HG03342 (cell line): ENCODE data around the gene CD93.

Experiments used
- ATAC-seq: cut with Tn5 transposase; IDR thresholded peaks from one replicate; pipeline ENCODE4 v1.9.1; 2021; ENCODE audit warnings: mild to moderate bottlenecking, moderate library complexity; ENCODE audit not compliant: unreplicated experiment

Gene CD93

DNA sequence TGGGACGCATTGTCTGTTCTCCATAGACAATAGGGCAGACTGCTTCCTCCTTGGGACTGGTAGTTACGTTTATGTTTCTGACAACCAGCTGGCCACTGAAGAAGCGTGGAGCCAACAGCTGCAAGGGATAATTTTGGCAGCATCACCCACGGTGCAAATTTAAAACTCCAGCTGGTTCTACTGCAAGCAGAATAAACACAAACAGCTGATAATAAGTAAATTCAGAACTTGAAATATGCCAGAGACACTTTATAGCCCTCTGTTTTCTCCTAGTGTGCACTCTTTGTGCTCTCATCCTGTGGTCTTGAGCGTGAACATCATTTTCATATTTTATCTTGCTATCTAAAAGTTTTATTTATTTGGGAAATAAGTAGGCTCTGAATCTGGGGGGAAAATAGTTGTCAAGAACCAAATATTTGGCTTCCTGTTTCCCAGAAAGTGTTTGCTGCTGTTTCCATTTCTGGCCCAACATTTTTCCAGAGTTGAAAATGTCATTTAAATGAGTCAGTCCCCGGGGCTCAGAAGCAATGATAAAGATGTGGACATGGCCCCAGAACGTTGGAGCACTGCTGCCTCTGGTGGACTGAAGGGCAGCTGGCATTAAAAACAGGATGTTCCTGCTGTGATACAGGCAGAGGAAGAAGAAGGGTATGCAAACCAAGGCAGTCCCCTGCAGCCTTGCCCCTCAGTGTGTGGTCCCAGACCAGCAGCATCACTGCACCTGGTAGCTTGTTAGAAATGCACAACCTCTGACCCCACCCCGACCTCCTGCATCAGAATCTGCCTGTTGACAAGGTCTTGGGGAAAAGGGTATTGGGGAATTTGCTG, 24.2 kb downstream of the CD93 start:
- ATAC-seq: no peak

DNA sequence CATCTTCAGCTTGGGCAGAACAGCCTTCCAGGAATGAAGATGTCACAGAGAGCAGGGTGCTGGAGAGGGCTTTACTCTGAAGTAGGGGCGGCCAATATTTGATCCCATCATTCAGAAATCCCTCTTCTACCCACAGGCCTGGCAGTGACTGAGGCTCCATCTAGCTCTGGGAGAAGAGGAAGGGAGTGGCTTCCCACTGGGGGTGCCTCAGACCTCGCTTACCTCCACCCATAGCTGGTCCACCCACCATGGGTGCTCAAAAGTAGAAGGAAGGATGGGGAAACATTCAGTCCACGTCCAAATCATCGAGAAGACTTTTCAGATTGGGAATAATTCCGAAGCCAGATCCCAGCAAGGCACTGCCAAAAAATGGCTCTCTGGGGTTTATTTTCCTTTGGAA, 24.9 kb downstream of the CD93 start:
- ATAC-seq: no peak

DNA sequence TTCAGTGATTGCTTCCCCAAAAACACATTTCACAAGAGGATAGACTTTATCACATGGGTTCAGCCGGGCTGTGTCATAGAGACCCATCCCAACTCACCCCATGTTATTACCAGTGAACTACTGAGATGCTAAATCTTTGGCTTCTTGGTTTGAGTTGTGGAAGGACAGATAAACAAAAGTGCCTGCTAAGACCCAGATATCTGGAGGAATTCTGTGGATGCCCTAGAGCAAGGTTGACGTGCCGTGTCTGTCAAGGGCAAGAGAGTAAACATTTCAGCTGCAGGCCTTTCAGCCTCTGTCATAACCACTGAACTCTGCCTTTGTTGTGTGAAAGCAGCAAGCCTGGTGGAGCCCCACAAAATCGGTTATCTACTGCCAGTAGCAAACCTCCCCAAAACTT, 25.5 kb downstream of the CD93 start:
- ATAC-seq: no peak

DNA sequence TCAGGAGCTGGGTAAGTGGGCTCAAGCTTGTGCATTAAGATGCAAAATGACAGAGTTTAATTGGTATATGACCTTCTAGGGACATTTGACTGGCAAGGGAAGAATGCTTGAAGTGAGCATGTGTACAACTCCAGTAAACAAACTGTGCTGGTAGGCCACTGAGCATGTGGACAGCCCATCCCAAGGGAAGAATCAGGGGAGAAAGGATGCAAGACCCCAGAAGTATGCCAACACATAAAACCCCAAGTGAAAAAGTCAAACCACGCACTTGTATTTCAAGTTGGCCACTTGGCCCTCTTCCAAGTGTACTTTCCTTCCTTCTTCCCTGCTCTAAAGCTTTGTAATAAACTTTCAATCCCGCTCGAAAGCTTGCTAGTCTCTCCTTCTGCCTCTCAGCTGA, 26.3 kb downstream of the CD93 start:
- no peak for ATAC-seq

DNA sequence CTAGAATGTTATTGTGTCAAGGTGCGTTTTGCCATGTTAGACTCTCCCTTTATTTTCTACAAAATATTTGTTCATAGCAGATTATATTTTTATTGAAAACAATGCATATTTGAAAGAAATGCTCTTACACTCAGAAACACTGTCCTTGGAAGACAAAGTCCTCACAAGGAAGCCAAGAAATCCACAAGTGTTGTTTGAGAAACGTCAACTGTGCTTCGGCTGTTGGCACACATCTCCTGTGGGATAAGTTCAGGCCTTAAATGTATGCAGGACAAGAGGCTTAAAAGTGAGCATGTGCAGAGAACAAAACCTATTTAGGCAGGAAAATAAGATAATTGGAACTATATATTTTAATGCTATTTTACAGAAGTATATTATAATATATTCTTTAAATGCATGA, 27.1 kb downstream of the CD93 start:
- no peak for ATAC-seq

- no peak for ATAC-seq
Measured at GRCh38 chr20:23058240-23058639, 27.9 kb downstream of the CD93 start.

GRCh38 chr20:23052904-23053303, 33.2 kb downstream of the CD93 start:
- ATAC-seq: no peak

- no peak for ATAC-seq
Measured at GRCh38 chr20:23050847-23051627, 35.1 kb downstream of the CD93 start.

GRCh38 chr20:23050076-23050838, 35.9 kb downstream of the CD93 start:
- ATAC-seq: no peak

- no peak for ATAC-seq
Measured at GRCh38 chr20:23049201-23050075, 36.7 kb downstream of the CD93 start, which contains the start of gene THBD. THBD (minus strand) TSS chr20:23049672; CDS start chr20:23049504, 168 bp downstream.

- ATAC-seq: no peak
Measured at GRCh38 chr20:23048283-23049200, 37.6 kb downstream of the CD93 start.

DNA sequence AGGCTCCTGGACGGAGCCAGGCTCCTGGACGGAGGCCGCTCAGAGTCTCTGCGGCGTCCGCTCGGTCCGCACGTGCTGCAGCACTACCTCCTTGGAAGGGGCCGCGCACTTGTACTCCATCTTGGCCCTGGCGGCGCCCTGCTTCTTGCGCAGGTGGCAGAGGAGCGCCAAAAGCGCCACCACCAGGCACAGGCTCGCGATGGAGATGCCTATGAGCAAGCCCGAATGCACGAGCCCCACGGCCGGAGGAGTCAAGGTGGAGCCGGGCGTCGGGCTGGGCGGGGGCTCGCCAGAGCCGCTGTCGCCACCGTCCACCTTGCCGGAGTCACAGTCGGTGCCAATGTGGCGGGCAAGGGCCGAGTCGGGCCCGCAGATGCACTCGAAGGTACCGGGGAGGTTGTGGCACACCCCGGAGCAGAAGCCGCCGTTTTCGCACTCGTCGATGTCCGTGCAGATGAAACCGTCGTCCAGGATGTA, 38.3 kb downstream of the CD93 start:
- ATAC-seq: no peak

- no peak for ATAC-seq
Measured at GRCh38 chr20:23047001-23047737, 39.0 kb downstream of the CD93 start.

- ATAC-seq: no peak
Measured at GRCh38 chr20:23046431-23046830, 39.7 kb downstream of the CD93 start.

DNA sequence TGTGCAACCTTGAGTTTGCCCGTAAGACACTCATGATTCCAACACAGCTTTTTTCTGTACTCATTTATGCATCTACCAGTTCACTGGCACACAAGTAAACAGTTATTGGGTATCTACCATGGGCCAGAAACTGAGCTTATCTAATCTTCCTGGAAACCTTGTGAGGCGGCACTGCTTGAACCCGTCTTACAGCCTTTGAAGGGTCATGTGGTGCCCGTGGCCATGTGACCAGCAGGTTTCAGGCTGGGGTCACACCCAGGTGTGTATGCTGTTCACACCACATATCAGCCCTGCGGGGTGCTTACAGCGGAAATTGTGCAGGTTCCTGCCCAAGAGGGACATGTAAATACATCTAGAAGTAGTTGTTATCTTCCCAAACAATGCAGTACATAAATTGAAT, 42.7 kb downstream of the CD93 start:
- ATAC-seq: no peak

GRCh38 chr20:23042270-23042669, 43.9 kb downstream of the CD93 start:
- ATAC-seq: no peak

DNA sequence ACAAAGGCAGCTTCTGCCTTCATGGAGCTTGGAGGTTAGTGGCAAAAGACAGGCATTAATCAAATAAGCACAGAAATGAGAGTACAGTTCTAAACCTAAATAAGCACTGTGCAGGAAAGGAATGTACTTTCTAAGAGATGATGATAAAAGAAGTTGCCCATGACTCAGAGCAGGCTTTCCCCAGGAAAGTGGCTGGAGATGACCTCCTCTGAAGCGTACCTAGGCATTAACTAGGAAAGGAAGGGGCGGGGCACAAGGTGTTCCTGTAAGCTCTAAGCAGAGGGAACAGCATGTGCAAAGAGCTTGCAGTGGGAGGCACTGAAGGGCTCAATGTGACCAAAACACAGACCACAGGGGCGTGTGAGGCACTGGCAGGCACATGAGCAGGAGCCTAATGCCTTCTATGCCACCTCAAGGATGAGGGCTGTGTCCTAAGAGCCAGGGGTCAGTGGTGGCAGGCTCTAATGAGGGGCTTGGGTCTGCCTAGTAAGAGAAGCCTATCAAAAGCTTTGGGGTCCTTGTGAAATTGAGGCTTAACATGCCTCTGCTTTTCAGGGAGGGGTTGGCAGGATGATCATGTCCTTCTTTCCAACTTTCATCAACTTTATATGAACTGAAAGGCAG, 46.1 kb downstream of the CD93 start:
- no peak for ATAC-seq
